B cell (primary cell): ENCODE data around the gene ARHGAP40.

Experiments used
- CTCF ChIP-seq: fragments of 200-600 bp; IDR thresholded peaks from one replicate; pipeline ENCODE4 v1.8.0; 2022; ENCODE audit warnings: antibody characterized with exemption, mild to moderate bottlenecking
- EZH2 ChIP-seq: IDR thresholded peaks from 2 replicates; pipeline ENCODE4 v1.6.1; 2012; ENCODE audit warnings: borderline replicate concordance, low read depth, mild to moderate bottlenecking, moderate library complexity, low read length; ENCODE audit not compliant: insufficient read depth, poor library complexity, severe bottlenecking

- no peak for TF ChIP-seq CTCF
- no peak for TF ChIP-seq EZH2
These were observed 17.4 kb upstream of the ARHGAP40 start for GRCh38 chr20:38584099-38584763.
